HEK293 (cell line): ENCODE results near the gene TCERG1.
A peak's percentile ranks its signal among the peaks of the same experiment; 100 is the strongest.

Source experiments
- CTCF ChIA-PET: fragments of 350-600 bp; formaldehyde crosslinking; extraction: SDS; loops from one replicate; lab custom pipeline; 2021; ENCODE audit warnings: antibody characterized with exemption; lab: Yijun Ruan, JAX
- POLR2A ChIA-PET: fragments of 300-600 bp; formaldehyde crosslinking; extraction: SDS; loops from one replicate; lab custom pipeline; 2020; ENCODE audit warnings: antibody characterized with exemption, inconsistent platforms; lab: Yijun Ruan, JAX
- H3K27ac ChIP-seq: fragments of 200-500 bp; sonication (Bioruptor generic); 2 replicates; pipeline ENCODE4 v1.5.1; 2014; ENCODE audit warnings: low read depth, low read length, control low read depth, inconsistent platforms; ENCODE audit errors: extremely low read depth
- H3K36me3 ChIP-seq, 2 experiments: fragments of 200-500 bp in 1 of 2; sonication (Bioruptor generic) in 1 of 2; 1 replicate in 1 of 2; 2 replicates in 1 of 2; pipeline ENCODE4 v1.5.1; 2014 to 2017; ENCODE audit warnings: inconsistent platforms in 2 of 2, low read length in 2 of 2; ENCODE audit not compliant: control insufficient read depth in 2 of 2, insufficient read depth in 1 of 2
- H3K4me1 ChIP-seq: fragments of 200-500 bp; sonication (Bioruptor generic); 2 replicates; pipeline ENCODE4 v1.5.1; 2014; ENCODE audit warnings: mild to moderate bottlenecking, low read length, inconsistent platforms; ENCODE audit not compliant: control insufficient read depth, insufficient read depth
- H3K4me3 ChIP-seq: 2 replicates; pipeline ENCODE4 v1.5.1; 2011; ENCODE audit warnings: low read depth, mild to moderate bottlenecking, control low read depth, low read length, moderate library complexity
- H3K9me3 ChIP-seq: fragments of 200-500 bp; sonication (Bioruptor generic); 2 replicates; pipeline ENCODE4 v1.5.1; 2014; ENCODE audit warnings: low read depth, low read length, inconsistent platforms; ENCODE audit not compliant: control insufficient read depth, insufficient read depth
- GFI1B ChIP-seq: fragments of 450-650 bp; formaldehyde crosslinking; IDR thresholded peaks from 2 replicates; pipeline ENCODE4 v1.5.1; 2016; ENCODE audit warnings: missing biosample characterization, missing genetic modification characterization
- HOXA7 ChIP-seq: sonication (generic); formaldehyde crosslinking; IDR thresholded peaks from 2 replicates; pipeline ENCODE4 v1.8.1; 2022; ENCODE audit warnings: missing genetic modification reagents, borderline replicate concordance
- HOXD13 ChIP-seq: sonication (generic); formaldehyde crosslinking; IDR thresholded peaks from 2 replicates; pipeline ENCODE4 v1.8.0; 2022; ENCODE audit warnings: missing genetic modification reagents, borderline replicate concordance
- KLF7 ChIP-seq: fragments of 450-650 bp; formaldehyde crosslinking; IDR thresholded peaks from 2 replicates; pipeline ENCODE4 v1.5.1; 2016; ENCODE audit warnings: missing biosample characterization, missing genetic modification characterization, borderline replicate concordance
- SCRT1 ChIP-seq: fragments of 450-650 bp; formaldehyde crosslinking; IDR thresholded peaks from 2 replicates; pipeline ENCODE4 v1.5.1; 2016; ENCODE audit warnings: missing biosample characterization, missing genetic modification characterization, borderline replicate concordance
- ZBTB17 ChIP-seq: fragments of 450-650 bp; formaldehyde crosslinking; IDR thresholded peaks from 2 replicates; pipeline ENCODE4 v1.5.1; 2016; ENCODE audit warnings: missing biosample characterization, missing genetic modification characterization
- ZBTB26 ChIP-seq: fragments of 450-650 bp; formaldehyde crosslinking; optimal IDR thresholded peaks from 2 replicates; pipeline ENCODE3; 2016; ENCODE audit warnings: missing biosample characterization, mild to moderate bottlenecking, missing genetic modification characterization
- ZEB2 ChIP-seq: fragments of 450-650 bp; formaldehyde crosslinking; IDR thresholded peaks from 2 replicates; pipeline ENCODE4 v1.5.1; 2016; ENCODE audit warnings: missing biosample characterization, missing genetic modification characterization
- ZFP69B ChIP-seq: fragments of 450-650 bp; formaldehyde crosslinking; IDR thresholded peaks from 2 replicates; pipeline ENCODE4 v1.5.1; 2016; ENCODE audit warnings: missing biosample characterization, missing genetic modification characterization
- ZNF155 ChIP-seq: fragments of 450-650 bp; formaldehyde crosslinking; IDR thresholded peaks from 2 replicates; pipeline ENCODE4 v1.5.1; 2016; ENCODE audit warnings: missing biosample characterization, missing genetic modification characterization
- ZNF157 ChIP-seq: fragments of 450-650 bp; formaldehyde crosslinking; IDR thresholded peaks from 2 replicates; pipeline ENCODE4 v1.5.1; 2016; ENCODE audit warnings: missing biosample characterization, missing genetic modification characterization
- ZNF16 ChIP-seq: fragments of 450-650 bp; formaldehyde crosslinking; IDR thresholded peaks from 2 replicates; pipeline ENCODE4 v1.5.1; 2016; ENCODE audit warnings: low read depth, missing biosample characterization, missing genetic modification characterization
- ZNF292 ChIP-seq: fragments of 450-650 bp; formaldehyde crosslinking; IDR thresholded peaks from 2 replicates; pipeline ENCODE4 v1.5.1; 2016; ENCODE audit warnings: low read depth, missing biosample characterization, missing genetic modification characterization, borderline replicate concordance
- ZNF335 ChIP-seq: fragments of 450-650 bp; formaldehyde crosslinking; conservative IDR thresholded peaks from 2 replicates; pipeline ENCODE4 v1.5.1; 2016; ENCODE audit warnings: missing biosample characterization, missing genetic modification characterization
- ZNF366 ChIP-seq: fragments of 450-650 bp; formaldehyde crosslinking; conservative IDR thresholded peaks from 2 replicates; pipeline ENCODE4 v1.5.1; 2016; ENCODE audit warnings: missing biosample characterization, missing genetic modification characterization
- ZNF394 ChIP-seq: fragments of 450-650 bp; formaldehyde crosslinking; IDR thresholded peaks from 2 replicates; pipeline ENCODE4 v1.5.1; 2016; ENCODE audit warnings: missing biosample characterization, missing genetic modification characterization, mild to moderate bottlenecking, moderate library complexity, borderline replicate concordance
- ZNF518A ChIP-seq: fragments of 450-650 bp; formaldehyde crosslinking; conservative IDR thresholded peaks from 2 replicates; pipeline ENCODE4 v1.5.1; 2016; ENCODE audit warnings: low read depth, missing biosample characterization, missing genetic modification characterization
- ZNF521 ChIP-seq: fragments of 450-650 bp; formaldehyde crosslinking; IDR thresholded peaks from 2 replicates; pipeline ENCODE4 v1.5.1; 2017; ENCODE audit warnings: missing biosample characterization, mild to moderate bottlenecking, missing genetic modification characterization
- ZNF549 ChIP-seq: fragments of 450-650 bp; IDR thresholded peaks from 2 replicates; pipeline ENCODE4 v1.5.1; 2018; ENCODE audit warnings: missing biosample characterization, missing genetic modification characterization, mild to moderate bottlenecking, inconsistent platforms, moderate library complexity
- ZNF560 ChIP-seq: fragments of 450-650 bp; formaldehyde crosslinking; IDR thresholded peaks from 2 replicates; pipeline ENCODE4 v1.5.1; 2017; ENCODE audit warnings: missing biosample characterization, missing genetic modification characterization, borderline replicate concordance
- ZNF600 ChIP-seq: fragments of 450-650 bp; formaldehyde crosslinking; IDR thresholded peaks from 2 replicates; pipeline ENCODE4 v1.5.1; 2016; ENCODE audit warnings: missing biosample characterization, missing genetic modification characterization
- ZNF621 ChIP-seq: fragments of 450-650 bp; formaldehyde crosslinking; IDR thresholded peaks from 2 replicates; pipeline ENCODE4 v1.5.1; 2017; ENCODE audit warnings: missing biosample characterization, missing genetic modification characterization
- ZNF660 ChIP-seq: fragments of 450-650 bp; IDR thresholded peaks from 2 replicates; pipeline ENCODE4 v1.5.1; 2018; ENCODE audit warnings: missing biosample characterization, mild to moderate bottlenecking, missing genetic modification characterization
- ZNF701 ChIP-seq: fragments of 450-650 bp; formaldehyde crosslinking; IDR thresholded peaks from 2 replicates; pipeline ENCODE4 v1.5.1; 2016; ENCODE audit warnings: missing biosample characterization, missing genetic modification characterization

Gene TCERG1

GRCh38 chr5:146447734-146448380 lies 724 bp downstream of the TCERG1 start:
- CTCF ChIA-PET: interaction anchor here (0.6 to 1.4 kb wide), 4 partner anchors 10 to 1047 kb away, joined by 3 to 6 read pairs (median 3); no protein-coding TSS in a partner anchor
- TF ChIP-seq ZNF335 (peak; percentile 82), HOXD13 (CRISPR knock-in tag) (no peak), GFI1B (tag by site-specific recombination) (0 out of 2 replicates have a peak, but pooled peaks have one; percentile 3), ZNF518A (tag by site-specific recombination) (no peak), ZNF155 (tag by site-specific recombination) (no peak), ZNF521 (no peak), KLF7 (tag by site-specific recombination) (no peak), ZNF660 (tag by site-specific recombination) (0 out of 2 replicates have a peak, but pooled peaks have one; percentile 6), ZNF292 (no peak), ZNF366 (peak; percentile 66), ZNF560 (tag by site-specific recombination) (no peak), ZBTB26 (tag by site-specific recombination) (peak; percentile 68), ZEB2 (no peak), ZBTB17 (tag by site-specific recombination) (peak; percentile 98), ZFP69B (no peak), SCRT1 (no peak), ZNF394 (tag by site-specific recombination) (0 out of 2 replicates have a peak, but pooled peaks have one; percentile 18), ZNF549 (tag by site-specific recombination) (no peak), ZNF600 (0 out of 2 replicates have a peak, but pooled peaks have one; percentile 9), ZNF621 (tag by site-specific recombination) (no peak), HOXA7 (CRISPR knock-in tag) (no peak), ZNF157 (no peak), ZNF701 (tag by site-specific recombination) (no peak), ZNF16 (tag by site-specific recombination) (no peak)
- peak overlapping the region; percentile 100 for H3K4me3 ChIP-seq
- no peaks in the 10 kb centered on the region for H3K9me3 ChIP-seq
- H3K4me1 ChIP-seq: peaks cover 12% of the 10 kb centered on the region; the same call in 1 of the 2 replicates
- H3K27ac ChIP-seq: peak overlapping the region; percentile 87
- H3K36me3 ChIP-seq: no peaks in the 10 kb centered on the region
- POLR2A ChIA-PET: no interaction called here
